HL-60 (cell line): ENCODE data around the gene MAPK11.

Source experiments
- DNase-seq, 2 experiments: peaks; one replicate each; pipeline ENCODE4 v3.0.0-alpha.2; 2010 to 2020; ENCODE audit warnings: low read depth in 1 of 2, low spot score in 1 of 2
- H3K27ac ChIP-seq: fragments of 250-450 bp; sonication (Bioruptor Pico); replicated peaks from 2 replicates; pipeline ENCODE4 v1.5.1; 2020; ENCODE audit warnings: mild to moderate bottlenecking, moderate library complexity
- H3K27me3 ChIP-seq: fragments of 250-450 bp; sonication (Bioruptor Pico); 2 replicates; pipeline ENCODE4 v1.5.1; 2021; ENCODE audit warnings: mild to moderate bottlenecking, moderate library complexity; ENCODE audit not compliant: insufficient read depth, poor library complexity, severe bottlenecking
- H3K4me3 ChIP-seq: replicated peaks from 2 replicates; pipeline ENCODE4 v1.5.1; 2011; ENCODE audit warnings: mild to moderate bottlenecking, control low read depth, low read length; ENCODE audit not compliant: insufficient read depth
- GABPA ChIP-seq: IDR thresholded peaks from 2 replicates; pipeline ENCODE4 v1.6.1; 2012; ENCODE audit warnings: low read depth
- POLR2AphosphoS5 ChIP-seq: IDR thresholded peaks from 2 replicates; pipeline ENCODE4 v1.6.1; 2012; ENCODE audit warnings: low read depth
- SPI1 ChIP-seq: IDR thresholded peaks from 2 replicates; pipeline ENCODE4 v1.6.1; 2012; ENCODE audit warnings: low read depth, mild to moderate bottlenecking, borderline replicate concordance
- TF ChIP-seq, protein P1 (sequence below): IDR thresholded peaks from one replicate; pipeline ENCODE4 v1.5.1; 2011; ENCODE audit warnings: low read length, control low read depth, inconsistent platforms; ENCODE audit not compliant: insufficient read depth
- TF ChIP-seq, protein P2 (sequence below): IDR thresholded peaks from 2 replicates; pipeline ENCODE4 v1.6.1; 2012; ENCODE audit warnings: low read depth; ENCODE audit not compliant: insufficient replicate concordance

MAPK11 gene

DNA sequence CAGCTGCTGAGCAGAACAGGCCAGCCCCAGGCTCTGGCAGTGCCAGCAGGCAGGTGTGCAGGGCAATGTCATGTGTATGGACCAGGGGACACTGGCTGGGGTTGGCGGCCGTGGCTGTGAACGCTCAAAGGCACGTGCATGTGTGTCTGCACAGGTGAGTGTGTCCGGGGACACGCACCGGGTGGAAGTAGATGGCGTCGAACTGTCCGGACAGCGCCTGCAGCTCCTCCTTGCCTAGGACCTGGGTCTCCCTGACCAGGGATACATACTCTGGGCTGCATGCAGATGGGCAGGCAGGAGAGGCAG lies 20.0 kb downstream of the MAPK11 start:
- Histone ChIP-seq H3K27me3 (no peaks in the 10 kb centered on the region), H3K4me3 (peak overlapping the region; percentile 83), H3K27ac (peak overlapping the region; percentile 77)
- no peak for DNase-seq
- TF ChIP-seq, protein P1, sequence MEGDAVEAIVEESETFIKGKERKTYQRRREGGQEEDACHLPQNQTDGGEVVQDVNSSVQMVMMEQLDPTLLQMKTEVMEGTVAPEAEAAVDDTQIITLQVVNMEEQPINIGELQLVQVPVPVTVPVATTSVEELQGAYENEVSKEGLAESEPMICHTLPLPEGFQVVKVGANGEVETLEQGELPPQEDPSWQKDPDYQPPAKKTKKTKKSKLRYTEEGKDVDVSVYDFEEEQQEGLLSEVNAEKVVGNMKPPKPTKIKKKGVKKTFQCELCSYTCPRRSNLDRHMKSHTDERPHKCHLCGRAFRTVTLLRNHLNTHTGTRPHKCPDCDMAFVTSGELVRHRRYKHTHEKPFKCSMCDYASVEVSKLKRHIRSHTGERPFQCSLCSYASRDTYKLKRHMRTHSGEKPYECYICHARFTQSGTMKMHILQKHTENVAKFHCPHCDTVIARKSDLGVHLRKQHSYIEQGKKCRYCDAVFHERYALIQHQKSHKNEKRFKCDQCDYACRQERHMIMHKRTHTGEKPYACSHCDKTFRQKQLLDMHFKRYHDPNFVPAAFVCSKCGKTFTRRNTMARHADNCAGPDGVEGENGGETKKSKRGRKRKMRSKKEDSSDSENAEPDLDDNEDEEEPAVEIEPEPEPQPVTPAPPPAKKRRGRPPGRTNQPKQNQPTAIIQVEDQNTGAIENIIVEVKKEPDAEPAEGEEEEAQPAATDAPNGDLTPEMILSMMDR, result no peak
- TF ChIP-seq POLR2AphosphoS5, result no peak

DNA sequence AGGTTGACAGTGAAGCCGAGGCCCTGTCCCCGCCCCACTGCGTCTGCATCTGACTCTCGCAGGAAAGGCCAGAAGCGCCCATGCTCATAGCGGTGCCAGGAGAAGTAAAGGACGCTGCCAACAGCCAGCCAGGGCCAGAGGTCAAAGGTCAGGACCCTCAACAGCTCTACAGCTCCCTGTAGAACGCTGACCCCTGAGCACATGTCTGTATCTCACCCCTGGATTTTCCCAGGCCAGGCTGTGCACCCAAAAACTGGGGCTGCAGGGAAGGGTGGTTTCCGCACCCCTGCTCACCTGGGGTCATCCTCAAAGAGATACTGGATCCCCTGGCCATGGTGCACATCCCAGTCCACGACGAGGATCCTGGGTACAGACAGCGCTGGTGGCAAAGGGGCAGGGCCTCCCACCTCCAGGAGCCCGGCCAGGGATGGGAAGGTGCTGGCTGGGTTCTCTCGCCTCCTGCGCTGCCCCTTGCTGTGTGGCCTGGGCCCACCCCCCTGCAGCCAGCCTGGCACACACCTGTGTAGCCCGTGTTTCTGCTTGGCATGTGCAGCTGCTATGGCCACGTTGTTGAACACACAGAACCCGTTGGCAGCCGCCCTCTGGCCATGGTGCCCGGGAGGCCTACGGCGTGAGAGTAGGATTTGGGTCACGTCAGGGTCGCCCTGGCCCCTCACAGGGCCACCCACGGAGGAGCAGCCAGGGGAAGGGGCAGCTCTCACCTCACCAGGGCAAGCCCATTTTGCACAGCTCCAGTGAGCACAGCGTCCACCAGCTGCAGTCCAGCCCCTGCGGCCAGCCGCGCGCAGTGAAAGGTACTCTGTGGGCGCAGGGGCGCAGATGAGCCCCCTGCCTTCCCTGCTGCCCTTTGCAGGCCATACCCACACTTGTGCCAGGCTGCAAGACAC lies 20.6 kb downstream of the MAPK11 start:
- Histone ChIP-seq H3K27me3 (no peaks in the 10 kb centered on the region), H3K27ac (no peak overlapping the region), H3K4me3 (peak overlapping the region; percentile 83)
- no peak for TF ChIP-seq SPI1
- TF ChIP-seq, protein P2, sequence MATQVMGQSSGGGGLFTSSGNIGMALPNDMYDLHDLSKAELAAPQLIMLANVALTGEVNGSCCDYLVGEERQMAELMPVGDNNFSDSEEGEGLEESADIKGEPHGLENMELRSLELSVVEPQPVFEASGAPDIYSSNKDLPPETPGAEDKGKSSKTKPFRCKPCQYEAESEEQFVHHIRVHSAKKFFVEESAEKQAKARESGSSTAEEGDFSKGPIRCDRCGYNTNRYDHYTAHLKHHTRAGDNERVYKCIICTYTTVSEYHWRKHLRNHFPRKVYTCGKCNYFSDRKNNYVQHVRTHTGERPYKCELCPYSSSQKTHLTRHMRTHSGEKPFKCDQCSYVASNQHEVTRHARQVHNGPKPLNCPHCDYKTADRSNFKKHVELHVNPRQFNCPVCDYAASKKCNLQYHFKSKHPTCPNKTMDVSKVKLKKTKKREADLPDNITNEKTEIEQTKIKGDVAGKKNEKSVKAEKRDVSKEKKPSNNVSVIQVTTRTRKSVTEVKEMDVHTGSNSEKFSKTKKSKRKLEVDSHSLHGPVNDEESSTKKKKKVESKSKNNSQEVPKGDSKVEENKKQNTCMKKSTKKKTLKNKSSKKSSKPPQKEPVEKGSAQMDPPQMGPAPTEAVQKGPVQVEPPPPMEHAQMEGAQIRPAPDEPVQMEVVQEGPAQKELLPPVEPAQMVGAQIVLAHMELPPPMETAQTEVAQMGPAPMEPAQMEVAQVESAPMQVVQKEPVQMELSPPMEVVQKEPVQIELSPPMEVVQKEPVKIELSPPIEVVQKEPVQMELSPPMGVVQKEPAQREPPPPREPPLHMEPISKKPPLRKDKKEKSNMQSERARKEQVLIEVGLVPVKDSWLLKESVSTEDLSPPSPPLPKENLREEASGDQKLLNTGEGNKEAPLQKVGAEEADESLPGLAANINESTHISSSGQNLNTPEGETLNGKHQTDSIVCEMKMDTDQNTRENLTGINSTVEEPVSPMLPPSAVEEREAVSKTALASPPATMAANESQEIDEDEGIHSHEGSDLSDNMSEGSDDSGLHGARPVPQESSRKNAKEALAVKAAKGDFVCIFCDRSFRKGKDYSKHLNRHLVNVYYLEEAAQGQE, result no peak
- TF ChIP-seq, protein P1, result no peak
- DNase-seq, result no peak

- Histone ChIP-seq H3K4me3 (no peak overlapping the region), H3K27ac (no peak overlapping the region; the same call in 1 of the 2 replicates), H3K27me3 (no peaks in the 10 kb centered on the region)
- DNase-seq, result no peak
- TF ChIP-seq GABPA, result no peak
- TF ChIP-seq, protein P1, result no peak
- TF ChIP-seq, protein P2, result no peak
Observed at GRCh38 chr22:50248196-50249081, 21.7 kb downstream of the MAPK11 start.
